Measurements from ENCODE around the gene TBC1D22B.

The TBC1D22B gene

DNA sequence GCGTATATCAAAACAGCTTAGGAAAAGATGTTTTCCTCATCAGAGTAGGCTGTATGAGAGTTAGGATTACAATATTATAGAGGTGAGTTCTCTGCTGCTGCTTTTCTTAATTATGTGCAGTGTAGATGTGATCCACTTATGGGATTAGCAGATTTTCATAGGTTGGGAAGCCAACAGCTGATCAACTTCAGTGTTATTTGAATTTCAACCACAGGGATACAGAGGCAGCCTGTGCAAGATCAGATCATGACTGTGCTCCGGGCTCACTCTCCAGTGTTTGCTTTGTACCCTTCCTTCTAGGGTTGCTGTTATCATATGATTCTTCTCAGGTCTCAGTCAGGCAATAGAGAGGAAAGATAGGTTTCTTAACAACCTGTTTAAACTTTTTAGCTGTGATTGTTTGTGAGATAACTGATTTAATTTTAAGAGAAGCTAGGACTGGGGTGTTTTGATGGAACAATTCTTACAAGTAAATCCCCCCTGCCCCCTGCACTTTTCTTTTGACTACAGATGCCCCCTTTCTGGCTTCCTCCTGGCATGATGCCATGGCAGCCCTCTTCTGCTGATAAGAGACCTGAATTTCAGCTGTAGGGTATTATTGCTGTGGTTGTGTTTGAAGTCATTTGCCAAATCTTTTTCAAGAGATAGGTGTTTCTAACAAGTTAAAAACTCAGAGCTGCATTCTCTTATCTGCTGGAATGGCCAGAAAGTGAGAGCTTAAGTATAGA, 104.7 kb downstream of the TBC1D22B start:
- no peak for FAIRE-seq

DNA sequence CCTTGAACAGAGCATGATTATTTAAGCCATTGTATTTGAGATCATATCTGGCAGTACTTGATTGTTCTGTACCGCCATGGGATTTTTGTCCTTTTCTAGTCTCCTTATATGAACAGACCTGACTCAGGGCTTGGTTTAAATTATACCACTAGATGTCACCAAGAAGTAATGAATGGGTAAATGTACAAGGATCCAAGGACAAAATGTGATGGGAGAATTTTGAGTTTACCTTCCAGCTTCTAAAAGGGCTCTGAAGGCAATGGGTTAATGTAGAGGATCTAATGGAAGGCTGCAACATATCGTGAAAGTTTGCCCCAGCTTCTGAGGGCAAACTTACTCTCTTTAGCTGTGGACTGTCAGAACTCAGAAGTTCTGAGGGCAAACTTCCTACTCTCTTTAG, 108.2 kb downstream of the TBC1D22B start:
- FAIRE-seq = peak; percentile 65

DNA sequence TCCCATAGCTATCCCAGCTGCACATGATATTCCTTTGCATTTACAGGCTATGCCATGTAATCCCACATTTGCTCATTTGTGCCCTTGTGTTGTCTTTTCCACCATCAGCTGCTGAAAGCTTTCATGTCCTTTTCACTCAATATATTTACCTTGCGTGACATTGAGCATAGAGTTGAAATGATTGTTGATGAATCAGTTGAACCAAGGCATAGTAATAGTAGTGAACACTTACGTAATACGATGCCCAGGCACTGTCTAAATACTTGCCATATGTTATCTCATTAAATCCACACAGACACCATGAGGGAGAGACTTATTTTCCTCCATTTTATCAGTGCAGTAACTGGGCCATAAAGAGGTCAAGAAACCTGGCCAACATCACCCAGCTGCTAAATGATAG, 109.3 kb downstream of the TBC1D22B start:
- FAIRE-seq = no peak

DNA sequence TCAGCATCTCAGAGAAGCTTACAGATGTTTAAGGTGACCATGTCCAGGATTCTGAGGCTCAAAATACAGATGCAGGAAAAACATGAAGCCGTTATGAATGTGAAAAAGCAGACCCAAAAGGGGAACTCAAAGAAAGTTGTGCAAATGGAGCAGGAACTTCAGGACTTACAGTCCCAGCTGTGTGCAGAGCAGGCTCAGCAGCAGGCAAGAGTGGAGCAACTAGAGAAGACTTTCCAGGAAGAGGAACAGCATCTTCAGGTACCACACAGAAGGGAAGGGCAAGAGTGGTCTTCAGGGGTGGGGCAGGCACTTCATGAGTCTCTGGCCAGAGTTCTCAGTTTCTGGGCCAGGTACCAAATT, 111.4 kb downstream of the TBC1D22B start:
- no peak for FAIRE-seq

DNA sequence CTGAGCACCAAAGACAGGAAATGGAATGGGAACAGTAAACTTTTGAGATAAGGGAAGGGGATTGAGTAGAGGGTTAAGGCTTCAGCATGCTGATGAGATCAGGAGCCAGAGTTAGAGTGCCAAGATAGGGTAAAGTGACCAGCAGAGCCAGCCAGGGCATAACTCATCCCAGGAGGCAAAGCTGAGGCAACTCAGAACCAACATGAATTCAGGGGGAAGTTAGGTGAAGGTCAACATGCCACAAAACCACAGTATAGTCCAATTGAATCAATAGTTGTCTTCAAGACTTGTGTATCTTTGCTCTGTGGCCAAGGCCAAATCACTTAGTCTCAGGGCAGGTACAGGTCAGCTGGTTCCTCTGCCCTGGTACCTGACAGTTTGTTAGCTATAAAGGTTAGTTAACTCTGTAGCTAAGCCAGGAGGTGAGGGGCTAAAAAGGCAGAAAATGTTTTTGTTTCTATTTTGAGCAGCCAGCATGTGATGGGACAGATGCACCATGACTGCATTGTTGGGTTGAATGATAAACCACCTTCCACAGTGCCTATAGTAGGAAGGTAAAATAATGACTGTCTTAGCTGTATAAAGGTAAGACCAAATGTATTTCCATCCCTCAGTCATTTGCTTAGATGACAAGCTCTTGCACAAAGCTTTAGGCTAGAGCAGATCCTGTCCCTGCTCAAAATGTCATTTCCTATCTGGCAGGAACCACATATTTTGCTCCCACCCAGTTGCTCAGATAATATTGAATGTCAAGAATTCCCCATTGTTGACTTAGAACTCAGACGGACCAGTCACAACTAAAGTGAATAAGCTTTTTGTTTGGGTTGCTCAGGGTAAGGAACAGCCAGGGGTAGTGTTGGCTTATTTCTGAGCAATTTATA, 112.0 kb downstream of the TBC1D22B start:
- no peak for FAIRE-seq

DNA sequence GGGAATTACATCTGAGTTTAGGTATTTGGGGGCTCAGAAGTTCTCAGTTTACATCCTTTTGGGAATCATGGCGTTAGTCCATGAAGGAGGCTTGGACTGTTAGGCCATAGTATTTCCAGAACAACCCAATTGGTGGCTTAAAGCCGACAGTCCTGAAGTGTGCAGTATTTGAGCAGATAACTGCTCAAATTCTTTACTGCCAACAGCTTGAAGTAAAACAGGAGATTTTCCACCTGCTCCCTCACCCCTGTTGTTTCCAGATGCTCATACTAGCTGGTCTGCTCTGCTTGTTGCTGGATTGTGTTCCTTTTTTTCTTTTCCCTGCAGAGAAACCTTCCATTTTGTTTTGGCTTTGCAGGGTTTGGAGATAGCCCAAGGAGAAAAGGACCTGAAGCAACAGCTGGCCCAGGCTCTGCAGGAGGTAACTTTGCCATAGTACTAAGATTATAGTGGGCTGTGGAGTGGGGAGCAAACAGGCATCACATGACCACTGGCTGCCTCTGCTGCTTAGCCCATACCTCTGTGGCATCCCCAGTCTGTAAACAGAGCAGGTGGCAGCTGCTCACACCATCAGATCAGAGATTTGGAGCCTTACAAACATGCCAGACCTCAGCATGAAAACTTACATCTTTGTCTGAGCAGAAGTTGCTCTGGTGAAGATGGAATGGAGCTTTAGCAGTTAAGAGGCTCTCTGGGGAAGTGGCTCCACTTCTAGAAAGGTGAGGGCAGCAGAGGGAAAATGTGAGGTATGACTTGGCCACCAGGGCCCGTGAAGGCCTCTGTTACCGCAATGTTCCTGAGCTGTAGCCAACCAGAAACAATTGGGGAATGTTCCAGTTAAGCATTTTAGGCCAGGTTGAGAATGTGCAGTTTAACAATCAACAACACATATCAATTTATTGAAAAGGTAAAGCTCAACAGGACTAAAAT, 113.8 kb downstream of the TBC1D22B start:
- FAIRE-seq = no peak

DNA sequence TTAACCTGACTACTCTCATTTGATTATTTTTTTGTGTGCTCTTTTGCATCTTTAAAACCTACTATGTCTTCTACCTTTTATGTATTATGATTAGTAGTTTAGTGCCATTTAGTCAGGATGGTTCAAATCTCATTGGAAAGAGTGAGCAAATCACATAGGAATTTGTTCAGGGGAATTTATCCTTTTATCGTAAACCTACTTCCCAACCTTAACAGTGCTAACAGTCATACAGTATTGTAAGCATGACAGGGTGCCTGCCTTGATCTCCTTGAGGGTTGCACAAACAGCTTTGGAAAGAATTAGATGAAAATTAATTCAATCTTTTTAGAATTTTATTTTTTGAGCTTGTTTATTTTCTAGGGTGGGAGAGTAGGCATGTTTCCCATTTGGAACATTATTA, 114.5 kb downstream of the TBC1D22B start:
- FAIRE-seq = no peak

DNA sequence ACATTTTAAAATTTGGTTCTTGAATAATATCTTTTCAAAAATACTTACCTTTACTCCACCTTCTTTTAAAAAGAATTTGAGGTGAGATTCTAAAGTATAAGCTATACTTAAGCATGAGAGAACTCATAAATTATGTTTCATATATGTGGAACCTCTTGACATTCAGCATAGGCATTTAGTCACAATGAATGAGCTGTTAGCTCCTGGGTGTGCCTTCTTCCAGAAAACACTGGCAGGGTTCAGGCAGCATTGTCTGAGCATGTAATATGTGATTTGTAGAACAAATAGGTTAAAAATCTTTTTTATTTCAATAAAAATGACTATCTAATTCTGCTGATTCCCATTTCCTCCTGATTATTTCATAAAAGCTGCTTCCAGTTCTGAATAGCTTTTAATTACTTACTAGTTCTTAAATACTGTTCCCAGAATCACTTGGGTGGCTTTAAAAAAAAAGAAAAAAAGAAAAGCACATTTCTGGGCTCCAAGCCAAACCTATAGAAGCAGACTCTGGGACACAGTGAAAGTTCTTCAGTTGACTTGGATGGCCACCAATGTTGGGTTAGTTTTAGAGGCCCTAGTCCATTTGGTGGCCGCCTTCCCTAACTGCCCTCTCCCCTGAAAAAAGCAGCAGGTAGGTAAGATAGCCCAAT, 116.4 kb downstream of the TBC1D22B start:
- no peak for FAIRE-seq

DNA sequence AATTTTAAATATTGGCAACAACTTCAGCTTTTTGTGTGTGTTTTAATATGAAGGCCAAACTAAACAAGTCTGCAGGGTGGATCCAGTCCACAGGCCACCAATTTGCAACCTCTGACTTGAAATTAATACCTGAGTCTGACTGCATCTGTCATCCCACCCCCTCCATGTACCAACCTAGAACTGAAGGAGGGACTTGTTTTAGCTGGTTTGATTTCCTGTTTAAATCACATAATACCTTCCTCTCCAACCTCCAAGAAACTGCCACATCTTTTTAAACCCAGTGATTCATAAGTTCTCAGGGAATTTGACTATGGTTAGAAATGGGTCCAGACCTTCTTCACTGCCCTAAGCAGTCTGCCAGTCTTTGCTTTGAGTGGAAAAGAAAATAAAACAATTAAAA, 117.8 kb downstream of the TBC1D22B start:
- no peak for FAIRE-seq

DNA sequence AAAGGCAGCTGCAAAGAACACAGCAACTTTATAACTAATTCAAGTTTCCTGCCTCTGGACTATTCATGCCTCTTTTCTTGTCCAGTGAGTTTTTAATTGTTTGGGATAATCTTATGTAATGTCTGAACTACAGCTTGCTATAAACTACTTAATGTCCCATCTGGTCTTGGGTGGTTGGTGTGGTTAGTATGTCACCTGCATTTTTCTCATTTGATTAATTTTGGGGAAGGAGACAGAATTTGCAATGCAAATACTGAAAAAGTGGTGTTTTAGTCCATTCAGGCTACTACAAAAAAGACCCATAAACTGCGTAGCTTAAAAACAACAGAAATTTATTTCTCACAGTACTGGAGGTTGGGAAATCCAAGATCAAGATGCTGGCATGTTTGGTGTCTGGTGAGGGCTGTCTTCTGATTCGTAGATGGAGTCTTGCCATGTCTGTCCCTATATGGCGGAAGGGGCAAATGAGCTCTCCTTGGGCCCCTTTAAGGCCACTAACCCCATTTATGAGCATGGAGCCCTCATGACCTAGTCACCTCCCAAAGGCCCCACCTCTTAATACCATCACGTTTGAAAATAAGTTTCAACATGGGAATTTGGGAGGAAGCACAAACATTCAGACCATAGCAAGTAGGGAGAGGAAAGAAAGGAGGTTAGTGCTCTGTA, 118.6 kb downstream of the TBC1D22B start:
- no peak for FAIRE-seq

DNA sequence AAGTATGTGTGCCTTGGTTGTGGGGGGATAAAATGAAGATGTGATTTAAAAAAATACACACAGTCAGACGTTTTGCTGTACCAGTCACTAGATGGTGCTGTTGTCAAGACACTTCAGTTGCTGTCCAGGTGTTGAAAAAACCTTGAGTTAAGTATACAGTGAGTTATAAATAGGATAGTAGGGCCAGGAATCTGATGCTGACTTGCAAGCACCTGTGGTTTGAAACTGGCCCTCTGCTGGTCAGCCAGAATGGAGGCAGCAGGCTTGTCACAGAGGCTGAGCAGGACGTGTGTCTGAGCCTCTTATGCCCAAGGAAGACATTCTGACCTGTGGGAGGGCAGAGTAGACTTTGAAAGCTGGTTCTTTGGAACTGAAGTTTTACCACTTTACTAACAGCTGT, 124.0 kb downstream of the TBC1D22B start:
- no peak for FAIRE-seq

All from TTC549 (cell line).